ENCODE data around the gene GFOD1.

The GFOD1 gene

GRCh38 chr6:13484827-13485226 is 2.6 kb downstream of the GFOD1 start:
- FAIRE-seq = no peak

- FAIRE-seq = no peak
Measured at GRCh38 chr6:13484138-13484708, 3.2 kb downstream of the GFOD1 start.

GRCh38 chr6:13480631-13481501 is 6.5 kb downstream of the GFOD1 start:
- no peak for FAIRE-seq

- FAIRE-seq = no peak
Measured at GRCh38 chr6:13479971-13480434, 7.4 kb downstream of the GFOD1 start.

GRCh38 chr6:13479206-13479800 is 8.1 kb downstream of the GFOD1 start:
- FAIRE-seq = no peak

GRCh38 chr6:13478525-13478966 is 8.9 kb downstream of the GFOD1 start:
- no peak for FAIRE-seq

- FAIRE-seq = no peak
Measured at GRCh38 chr6:13474787-13475186, 12.6 kb downstream of the GFOD1 start.

GRCh38 chr6:13474360-13474759 is 13.0 kb downstream of the GFOD1 start:
- FAIRE-seq = no peak

- no peak for FAIRE-seq
Measured at GRCh38 chr6:13473768-13474165, 13.6 kb downstream of the GFOD1 start.

GRCh38 chr6:13472976-13473767 is 14.2 kb downstream of the GFOD1 start:
- no peak for FAIRE-seq

GRCh38 chr6:13472099-13472498 is 15.3 kb downstream of the GFOD1 start:
- no peak for FAIRE-seq

- no peak for FAIRE-seq
Measured at GRCh38 chr6:13471184-13471583, 16.2 kb downstream of the GFOD1 start.

GRCh38 chr6:13470238-13471140 is 16.9 kb downstream of the GFOD1 start:
- FAIRE-seq = no peak

- no peak for FAIRE-seq
Measured at GRCh38 chr6:13469693-13470092, 17.7 kb downstream of the GFOD1 start.

- no peak for FAIRE-seq
Measured at GRCh38 chr6:13468839-13469238, 18.6 kb downstream of the GFOD1 start.

GRCh38 chr6:13467216-13467600 is 20.2 kb downstream of the GFOD1 start:
- FAIRE-seq = no peak

- FAIRE-seq = no peak
Measured at GRCh38 chr6:13466304-13467215, 20.8 kb downstream of the GFOD1 start.

GRCh38 chr6:13465734-13466133 is 21.7 kb downstream of the GFOD1 start:
- no peak for FAIRE-seq

- no peak for FAIRE-seq
Measured at GRCh38 chr6:13463941-13464340, 23.5 kb downstream of the GFOD1 start.

- FAIRE-seq = no peak
Measured at GRCh38 chr6:13463328-13463717, 24.1 kb downstream of the GFOD1 start.

All from TTC549 (cell line).